HG02884 (cell line): ENCODE results near the gene SMCO1.
"Not testable (repeated sequence)": the region's sequence is repeated elsewhere in the genome, so short reads cannot be mapped to it uniquely, and the experiment has no call there.

Experiments used
- ATAC-seq: cut with Tn5 transposase; IDR thresholded peaks from one replicate; pipeline ENCODE4 v1.9.1; 2021; ENCODE audit warnings: mild to moderate bottlenecking, moderate library complexity; ENCODE audit not compliant: unreplicated experiment

Gene SMCO1

GRCh38 chr3:196496183-196496582 lies 19.0 kb downstream of the SMCO1 start:
- no peak for ATAC-seq

GRCh38 chr3:196493292-196493691 lies 21.9 kb downstream of the SMCO1 start:
- ATAC-seq = no peak

GRCh38 chr3:196492080-196492479 lies 23.1 kb downstream of the SMCO1 start:
- ATAC-seq = no peak

- ATAC-seq = no peak
Observed at GRCh38 chr3:196489747-196490146, 25.4 kb downstream of the SMCO1 start.

- no peak for ATAC-seq
Observed at GRCh38 chr3:196486263-196486662, 28.9 kb downstream of the SMCO1 start.

GRCh38 chr3:196477678-196478077 lies 37.5 kb downstream of the SMCO1 start:
- ATAC-seq = no peak

- ATAC-seq = no peak
Observed at GRCh38 chr3:196472286-196472685, 42.9 kb downstream of the SMCO1 start.

- ATAC-seq = no peak
Observed at GRCh38 chr3:196471551-196471950, 43.6 kb downstream of the SMCO1 start.

- ATAC-seq = not testable (repeated sequence)
Observed at GRCh38 chr3:196470182-196470581, 45.0 kb downstream of the SMCO1 start.

- ATAC-seq = no peak
Observed at GRCh38 chr3:196463804-196464203, 51.3 kb downstream of the SMCO1 start.

GRCh38 chr3:196463478-196463756 lies 51.7 kb downstream of the SMCO1 start:
- ATAC-seq = no peak

GRCh38 chr3:196462680-196463477 lies 52.3 kb downstream of the SMCO1 start:
- ATAC-seq = not testable (repeated sequence)

GRCh38 chr3:196458063-196458462 lies 57.1 kb downstream of the SMCO1 start:
- no peak for ATAC-seq

- ATAC-seq = not testable (repeated sequence)
Observed at GRCh38 chr3:196457470-196457869, 57.7 kb downstream of the SMCO1 start.
